H9 (cell line): ENCODE measurements around the gene PPP1R13L. TPM values are rescaled to one million over a fixed set of nuclear protein-coding genes. Genes with fewer than 3 reads are reported as not detected.

Source experiments
- DNase-seq: peaks from one replicate; pipeline ENCODE4 v3.0.0-alpha.2; 2017
- H2AFZ ChIP-seq: one replicate; pipeline ENCODE4 v1.6.1; 2013; ENCODE audit warnings: mild to moderate bottlenecking, low read length, control low read depth, moderate library complexity
- H2AK5ac ChIP-seq: 2 replicates; pipeline ENCODE4 v1.6.1; 2013; ENCODE audit warnings: low read length, control low read depth, mixed read lengths; ENCODE audit not compliant: insufficient read length
- H2BK120ac ChIP-seq: one replicate; pipeline ENCODE4 v1.6.1; 2013; ENCODE audit warnings: low read depth, mild to moderate bottlenecking, low read length, control low read depth, inconsistent platforms; ENCODE audit not compliant: poor library complexity, severe bottlenecking
- H2BK12ac ChIP-seq: 2 replicates; pipeline ENCODE4 v1.6.1; 2013; ENCODE audit warnings: low read length, control low read depth, mixed read lengths, low read depth; ENCODE audit not compliant: insufficient read length
- H2BK15ac ChIP-seq: 2 replicates; pipeline ENCODE4 v1.6.1; 2013; ENCODE audit warnings: low read depth, low read length, control low read depth
- H2BK20ac ChIP-seq: one replicate; pipeline ENCODE4 v1.6.1; 2013; ENCODE audit warnings: low read depth, mild to moderate bottlenecking, low read length, control low read depth, inconsistent platforms; ENCODE audit not compliant: poor library complexity, severe bottlenecking
- H2BK5ac ChIP-seq: 2 replicates; pipeline ENCODE4 v1.6.1; 2013; ENCODE audit warnings: low read length, control low read depth, mixed read lengths; ENCODE audit not compliant: insufficient read length
- H3K14ac ChIP-seq: 2 replicates; pipeline ENCODE4 v1.6.1; 2013; ENCODE audit warnings: low read length, control low read depth; ENCODE audit not compliant: insufficient read depth
- H3K18ac ChIP-seq: 2 replicates; pipeline ENCODE4 v1.6.1; 2013; ENCODE audit warnings: low read depth, mild to moderate bottlenecking, mixed read lengths, low read length, control low read depth; ENCODE audit not compliant: insufficient read length
- H3K23ac ChIP-seq: 2 replicates; pipeline ENCODE4 v1.6.1; 2013; ENCODE audit warnings: low read length, control low read depth, mixed read lengths, low read depth; ENCODE audit not compliant: insufficient read length
- H3K23me2 ChIP-seq: 2 replicates; pipeline ENCODE4 v1.6.1; 2013; ENCODE audit warnings: low read depth, mild to moderate bottlenecking, mixed read lengths, low read length, control low read depth; ENCODE audit not compliant: insufficient read length, poor library complexity, severe bottlenecking
- H3K27ac ChIP-seq: 2 replicates; pipeline ENCODE4 v1.5.1; 2013; ENCODE audit warnings: low read length, control low read depth, mixed read lengths, low read depth; ENCODE audit not compliant: insufficient read length
- H3K27me3 ChIP-seq: 2 replicates; pipeline ENCODE4 v1.6.1; 2013; ENCODE audit warnings: low read length, control low read depth, inconsistent platforms; ENCODE audit not compliant: insufficient read depth
- H3K4ac ChIP-seq: 2 replicates; pipeline ENCODE4 v1.6.1; 2013; ENCODE audit warnings: low read depth, mild to moderate bottlenecking, control low read depth, inconsistent platforms, low read length, moderate library complexity
- H3K4me1 ChIP-seq: 2 replicates; pipeline ENCODE4 v1.6.1; 2013; ENCODE audit warnings: low read length, control low read depth, inconsistent platforms; ENCODE audit not compliant: insufficient read depth
- H3K4me2 ChIP-seq: 2 replicates; pipeline ENCODE4 v1.6.1; 2013; ENCODE audit warnings: low read length, control low read depth, mixed read lengths; ENCODE audit not compliant: insufficient read length, insufficient read depth
- H3K56ac ChIP-seq: 2 replicates; pipeline ENCODE4 v1.6.1; 2013; ENCODE audit warnings: low read depth, mild to moderate bottlenecking, mixed read lengths, low read length, control low read depth; ENCODE audit not compliant: insufficient read length
- H3K79me1 ChIP-seq: 2 replicates; pipeline ENCODE4 v1.6.1; 2013; ENCODE audit warnings: low read depth, mild to moderate bottlenecking, moderate library complexity, low read length, control low read depth, inconsistent platforms; ENCODE audit not compliant: insufficient read depth, poor library complexity, severe bottlenecking
- H3K79me2 ChIP-seq: 2 replicates; pipeline ENCODE4 v1.6.1; 2013; ENCODE audit warnings: low read length, control low read depth, inconsistent platforms; ENCODE audit not compliant: insufficient read depth
- H3K9ac ChIP-seq: 2 replicates; pipeline ENCODE4 v1.6.1; 2013; ENCODE audit warnings: low read length, control low read depth, mixed read lengths; ENCODE audit not compliant: insufficient read length; ENCODE audit errors: extremely low read depth
- H3K9me3 ChIP-seq: one replicate; pipeline ENCODE4 v1.6.1; 2013; ENCODE audit warnings: low read depth, low read length, inconsistent platforms; ENCODE audit not compliant: control insufficient read depth
- H3T11ph ChIP-seq: one replicate; pipeline ENCODE4 v1.6.1; 2013; ENCODE audit warnings: mild to moderate bottlenecking, low read length, control low read depth, inconsistent platforms
- H4K20me1 ChIP-seq: one replicate; pipeline ENCODE4 v1.6.1; 2013; ENCODE audit not compliant: control insufficient read depth, insufficient read length, insufficient read depth
- H4K5ac ChIP-seq: 2 replicates; pipeline ENCODE4 v1.6.1; 2013; ENCODE audit warnings: low read depth, mild to moderate bottlenecking, mixed read lengths, low read length, control low read depth; ENCODE audit not compliant: insufficient read length
- H4K8ac ChIP-seq: replicated peaks from 2 replicates; pipeline ENCODE4 v1.6.1; 2013; ENCODE audit warnings: low read length, control low read depth, mixed read lengths, low read depth; ENCODE audit not compliant: insufficient read length
- H4K91ac ChIP-seq: 2 replicates; pipeline ENCODE4 v1.6.1; 2013; ENCODE audit warnings: low read depth, mild to moderate bottlenecking, moderate library complexity, mixed read lengths, low read length, control low read depth; ENCODE audit not compliant: insufficient read length
- H3K27ac Mint-ChIP-seq, 3 experiments: 2 replicates in 2 of 3; 3 replicates in 1 of 3; pipeline ENCODE4 v1.8.0; 2020 to 2021; ENCODE audit warnings: mixed read lengths in 3 of 3, mild to moderate bottlenecking in 1 of 3, moderate library complexity in 1 of 3
- H3K27me3 Mint-ChIP-seq: 2 replicates; pipeline ENCODE4 v1.8.0; 2021; ENCODE audit warnings: low read depth, mild to moderate bottlenecking, moderate library complexity, mixed read lengths
- H3K36me3 Mint-ChIP-seq, 3 experiments: 2 replicates in 2 of 3; 3 replicates in 1 of 3; pipeline ENCODE4 v1.8.0; 2020 to 2021; ENCODE audit warnings: low read depth in 3 of 3, mixed read lengths in 3 of 3; ENCODE audit not compliant: insufficient read depth in 1 of 3
- H3K4me1 Mint-ChIP-seq, 2 experiments: 2 replicates each; pipeline ENCODE4 v1.8.0; 2020; ENCODE audit warnings: mixed read lengths in 2 of 2
- H3K4me3 Mint-ChIP-seq, 2 experiments: 2 replicates in 1 of 2; 3 replicates in 1 of 2; pipeline ENCODE4 v1.8.0; 2020 to 2021; ENCODE audit warnings: mild to moderate bottlenecking in 2 of 2, mixed read lengths in 2 of 2, moderate library complexity in 1 of 2
- H3K9me3 Mint-ChIP-seq, 2 experiments: 2 replicates in 1 of 2; 3 replicates in 1 of 2; pipeline ENCODE4 v1.8.0; 2020; ENCODE audit warnings: mild to moderate bottlenecking in 2 of 2, mixed read lengths in 2 of 2, moderate library complexity in 1 of 2
- WGBS: extraction: QIAGEN DNeasy Blood & Tissue Kit; methylation state at CpG from one replicate; pipeline ENCODE4 v1.1.7; 2013; ENCODE audit warnings: missing lambda C conversion rate, low lambda C conversion rate, mixed read lengths; ENCODE audit not compliant: insufficient read length; ENCODE audit errors: extremely low coverage; 5-methylcytosine and 5-hydroxymethylcytosine counted together
- total RNA-seq: library from RNA; stranded (reverse); gene quantifications from 2 replicates; pipeline ENCODE4 v1.2.1, GENCODE V29; 2021
- TF ChIP-seq, protein P1 (sequence below): fragments of 200-600 bp; sonication (generic); conservative IDR thresholded peaks from 3 replicates; pipeline ENCODE4 v1.8.0; 2021; ENCODE audit warnings: antibody characterized with exemption, mild to moderate bottlenecking

Gene PPP1R13L
- total RNA-seq, 1 experiment from 2014 or later = 42.6 TPM

GRCh38 chr19:45442408-45442777 is 37.5 kb upstream of the PPP1R13L start:
- H3K79me1 ChIP-seq = no peaks in the 10 kb centered on the region
- no peaks in the 10 kb centered on the region for H3K79me2 ChIP-seq
- H2AK5ac ChIP-seq = no peak overlapping the region
- H3K23me2 ChIP-seq = peaks cover 10% of the 10 kb centered on the region
- no peak overlapping the region for H2BK120ac ChIP-seq
- H3K4me1 ChIP-seq = peaks cover 2% of the 10 kb centered on the region; the same call in 1 of the 2 replicates
- no peak overlapping the region for H3K27ac ChIP-seq
- H2BK15ac ChIP-seq = no peak overlapping the region
- no peak overlapping the region for H3K9ac ChIP-seq
- H3K18ac ChIP-seq = no peak overlapping the region
- TF ChIP-seq, protein P1, sequence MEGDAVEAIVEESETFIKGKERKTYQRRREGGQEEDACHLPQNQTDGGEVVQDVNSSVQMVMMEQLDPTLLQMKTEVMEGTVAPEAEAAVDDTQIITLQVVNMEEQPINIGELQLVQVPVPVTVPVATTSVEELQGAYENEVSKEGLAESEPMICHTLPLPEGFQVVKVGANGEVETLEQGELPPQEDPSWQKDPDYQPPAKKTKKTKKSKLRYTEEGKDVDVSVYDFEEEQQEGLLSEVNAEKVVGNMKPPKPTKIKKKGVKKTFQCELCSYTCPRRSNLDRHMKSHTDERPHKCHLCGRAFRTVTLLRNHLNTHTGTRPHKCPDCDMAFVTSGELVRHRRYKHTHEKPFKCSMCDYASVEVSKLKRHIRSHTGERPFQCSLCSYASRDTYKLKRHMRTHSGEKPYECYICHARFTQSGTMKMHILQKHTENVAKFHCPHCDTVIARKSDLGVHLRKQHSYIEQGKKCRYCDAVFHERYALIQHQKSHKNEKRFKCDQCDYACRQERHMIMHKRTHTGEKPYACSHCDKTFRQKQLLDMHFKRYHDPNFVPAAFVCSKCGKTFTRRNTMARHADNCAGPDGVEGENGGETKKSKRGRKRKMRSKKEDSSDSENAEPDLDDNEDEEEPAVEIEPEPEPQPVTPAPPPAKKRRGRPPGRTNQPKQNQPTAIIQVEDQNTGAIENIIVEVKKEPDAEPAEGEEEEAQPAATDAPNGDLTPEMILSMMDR = no peak
- H2BK12ac ChIP-seq = no peak overlapping the region
- H3K9me3 ChIP-seq = no peaks in the 10 kb centered on the region
- H3K4ac ChIP-seq = no peak overlapping the region
- H3K56ac ChIP-seq = no peak overlapping the region
- no peak overlapping the region for H3K23ac ChIP-seq
- WGBS = no CpG with 5 or more reads among the region's 2 CpGs
- H3K4me2 ChIP-seq = peak overlapping the region; percentile 76
- peak overlapping the region in 1 of 2 experiments; percentile 94; a peak in 4 of 5 replicates for H3K4me3 Mint-ChIP-seq
- H3K9me3 Mint-ChIP-seq = peaks cover 0 to under 1% of the 10 kb centered on the region in 2 experiments; a peak in 1 of 5 replicates
- no peak overlapping the region for H2AFZ ChIP-seq
- no peak overlapping the region for H4K91ac ChIP-seq
- H4K20me1 ChIP-seq = no peaks in the 10 kb centered on the region
- no peak overlapping the region for H2BK5ac ChIP-seq
- no peak overlapping the region for H4K5ac ChIP-seq
- peaks cover 26 to 35% of the 10 kb centered on the region in 2 experiments for H3K4me1 Mint-ChIP-seq
- no peak for DNase-seq
- H3K27me3 Mint-ChIP-seq = peaks cover 5% of the 10 kb centered on the region; the same call in 1 of the 2 replicates
- no peak overlapping the region for H3T11ph ChIP-seq
- H2BK20ac ChIP-seq = no peak overlapping the region
- H3K27me3 ChIP-seq = no peaks in the 10 kb centered on the region
- no peak overlapping the region for H3K14ac ChIP-seq
- no peak overlapping the region for H4K8ac ChIP-seq
- peak overlapping the region in 1 of 3 experiments; percentile 17; a peak in 1 of 7 replicates for H3K27ac Mint-ChIP-seq
- no peaks in the 10 kb centered on the region for H3K36me3 Mint-ChIP-seq
